Effector memory CD4-positive, alpha-beta T cell (primary cell): Measurements from ENCODE around the gene CLTB.
A peak's percentile ranks its signal among the peaks of the same experiment; 100 is the strongest.

Source experiments
- DNase-seq, 3 donors: peaks; one replicate each; pipeline ENCODE4 v3.0.0-alpha.2; 2020
- H3K27ac ChIP-seq: 2 replicates; pipeline ENCODE4 v1.7.0; 2013; ENCODE audit warnings: mild to moderate bottlenecking, low read length, moderate library complexity; ENCODE audit not compliant: insufficient read depth, poor library complexity, severe bottlenecking
- H3K27me3 ChIP-seq: replicated peaks from 2 replicates; pipeline ENCODE4 v1.7.0; 2013; ENCODE audit warnings: mild to moderate bottlenecking, low read length; ENCODE audit not compliant: insufficient read depth, control insufficient read depth, poor library complexity, severe bottlenecking
- H3K36me3 ChIP-seq: 2 replicates; pipeline ENCODE4 v1.7.0; 2013; ENCODE audit warnings: mild to moderate bottlenecking, low read length, moderate library complexity; ENCODE audit not compliant: control insufficient read depth, insufficient read depth
- H3K4me1 ChIP-seq: 2 replicates; pipeline ENCODE4 v1.7.0; 2013; ENCODE audit warnings: low read length, mild to moderate bottlenecking; ENCODE audit not compliant: control insufficient read depth, insufficient read depth, poor library complexity, severe bottlenecking
- H3K4me3 ChIP-seq: 2 replicates; pipeline ENCODE4 v1.7.0; 2013; ENCODE audit warnings: low read length, low read depth, mild to moderate bottlenecking; ENCODE audit not compliant: insufficient read depth, poor library complexity, severe bottlenecking
- H3K9me3 ChIP-seq: 2 replicates; pipeline ENCODE4 v1.7.0; 2013; ENCODE audit warnings: mild to moderate bottlenecking, low read length, moderate library complexity; ENCODE audit not compliant: control insufficient read depth

Gene CLTB

GRCh38 chr5:176429972-176430371 lies 13.6 kb upstream of the CLTB start:
- DNase-seq = no peak
- no peaks in the 10 kb centered on the region for H3K36me3 ChIP-seq
- H3K4me1 ChIP-seq = no peaks in the 10 kb centered on the region
- no peak overlapping the region for H3K27ac ChIP-seq
- H3K4me3 ChIP-seq = no peak overlapping the region
- no peaks in the 10 kb centered on the region for H3K27me3 ChIP-seq
- H3K9me3 ChIP-seq = no peaks in the 10 kb centered on the region

- no peaks in the 10 kb centered on the region for H3K36me3 ChIP-seq
- H3K4me1 ChIP-seq = no peaks in the 10 kb centered on the region
- no peaks in the 10 kb centered on the region for H3K9me3 ChIP-seq
- no peak overlapping the region for H3K4me3 ChIP-seq
- no peak for DNase-seq
- H3K27me3 ChIP-seq = no peaks in the 10 kb centered on the region
- H3K27ac ChIP-seq = no peak overlapping the region
Measured at GRCh38 chr5:176427971-176428370, 11.6 kb upstream of the CLTB start.

- Histone ChIP-seq H3K9me3 (no peaks in the 10 kb centered on the region), H3K4me1 (no peaks in the 10 kb centered on the region), H3K27ac (no peak overlapping the region), H3K4me3 (no peak overlapping the region), H3K27me3 (no peaks in the 10 kb centered on the region), H3K36me3 (no peaks in the 10 kb centered on the region)
- no peak for DNase-seq
Measured at GRCh38 chr5:176426876-176427275, 10.5 kb upstream of the CLTB start.

- Histone ChIP-seq H3K9me3 (no peaks in the 10 kb centered on the region), H3K4me1 (no peaks in the 10 kb centered on the region), H3K36me3 (no peaks in the 10 kb centered on the region), H3K27ac (no peak overlapping the region), H3K27me3 (no peaks in the 10 kb centered on the region), H3K4me3 (no peak overlapping the region)
- DNase-seq = no peak
Measured at GRCh38 chr5:176425791-176426190, 9.5 kb upstream of the CLTB start.

- Histone ChIP-seq H3K36me3 (no peaks in the 10 kb centered on the region), H3K4me1 (no peaks in the 10 kb centered on the region), H3K27ac (no peak overlapping the region), H3K27me3 (no peaks in the 10 kb centered on the region), H3K4me3 (no peak overlapping the region), H3K9me3 (no peaks in the 10 kb centered on the region)
- DNase-seq = no peak
Measured at GRCh38 chr5:176425138-176425537, 8.8 kb upstream of the CLTB start.

GRCh38 chr5:176424181-176424580 lies 7.8 kb upstream of the CLTB start:
- DNase-seq = no peak

GRCh38 chr5:176420972-176421544 lies 4.7 kb upstream of the CLTB start:
- Histone ChIP-seq H3K4me1 (peaks cover 6% of the 10 kb centered on the region), H3K27me3 (no peaks in the 10 kb centered on the region), H3K4me3 (no peak overlapping the region), H3K27ac (no peak overlapping the region), H3K9me3 (no peaks in the 10 kb centered on the region), H3K36me3 (no peaks in the 10 kb centered on the region)
- DNase-seq = no peak

More at GRCh38 chr5:176424181-176424580, 7.8 kb upstream of the CLTB start:
- Histone ChIP-seq H3K4me3 (no peak overlapping the region), H3K27me3 (no peaks in the 10 kb centered on the region), H3K9me3 (no peaks in the 10 kb centered on the region), H3K4me1 (no peaks in the 10 kb centered on the region), H3K36me3 (no peaks in the 10 kb centered on the region), H3K27ac (no peak overlapping the region)

- Histone ChIP-seq H3K4me3 (no peak overlapping the region), H3K27me3 (no peaks in the 10 kb centered on the region), H3K9me3 (no peaks in the 10 kb centered on the region), H3K4me1 (peaks cover 6% of the 10 kb centered on the region), H3K36me3 (no peaks in the 10 kb centered on the region), H3K27ac (no peak overlapping the region)
- no peak for DNase-seq
Measured at GRCh38 chr5:176420086-176420485, 3.7 kb upstream of the CLTB start.

GRCh38 chr5:176418251-176418650 lies 1.9 kb upstream of the CLTB start:
- Histone ChIP-seq H3K36me3 (no peaks in the 10 kb centered on the region), H3K27me3 (no peaks in the 10 kb centered on the region), H3K4me1 (peaks cover 9% of the 10 kb centered on the region), H3K9me3 (no peaks in the 10 kb centered on the region), H3K4me3 (no peak overlapping the region), H3K27ac (no peak overlapping the region)
- DNase-seq = no peak

- Histone ChIP-seq H3K27ac (peak overlapping the region; percentile 47), H3K27me3 (no peaks in the 10 kb centered on the region), H3K36me3 (no peaks in the 10 kb centered on the region), H3K4me3 (peak overlapping the region; percentile 43), H3K9me3 (no peaks in the 10 kb centered on the region), H3K4me1 (peaks cover 9% of the 10 kb centered on the region)
- DNase-seq = no peak
Measured at GRCh38 chr5:176416965-176417364, 626 bp upstream of the CLTB start.
